Right lobe of liver (tissue), 6 donors: Measurements from ENCODE around the gene ABCC1. TPM values are rescaled to one million over a fixed set of nuclear protein-coding genes. Genes with fewer than 3 reads are reported as not detected.

Experiments
- ATAC-seq, 4 donors: fragments of 200-7000 bp; cut with Tn5 transposase; one replicate each; pipeline ENCODE4 v1.9.1; 2020; ENCODE audit warnings: mild to moderate bottlenecking in 4 of 4, moderate library complexity in 4 of 4
- DNase-seq, 3 donors: peaks; one replicate each; pipeline ENCODE4 v3.0.0-alpha.2; 2020
- H3K27ac ChIP-seq, 3 donors: fragments of 200-600 bp; one replicate each; pipeline ENCODE4 v1.8.0; 2022
- H3K27me3 ChIP-seq, 2 donors: fragments of 200-600 bp; one replicate each; pipeline ENCODE4 v1.8.0; 2022
- H3K36me3 ChIP-seq, 4 donors: fragments of 200-600 bp; sonication (generic) in 1 of 4; one replicate each; pipeline versions ENCODE4 v1.5.1 to v1.8.0; 2017 to 2022; ENCODE audit warnings: control low read depth in 1 of 4
- H3K4me1 ChIP-seq, 4 donors: fragments of 200-600 bp; sonication (generic) in 1 of 4; one replicate each; pipeline versions ENCODE4 v1.5.1 to v1.8.0; 2017 to 2022; ENCODE audit warnings: control low read depth in 1 of 4
- H3K4me3 ChIP-seq, 3 donors: fragments of 200-600 bp; one replicate each; pipeline ENCODE4 v1.8.0; 2022
- H3K9me3 ChIP-seq, 4 donors: fragments of 200-600 bp; sonication (generic) in 1 of 4; one replicate each; pipeline versions ENCODE4 v1.5.1 to v1.8.0; 2017 to 2022; ENCODE audit warnings: control low read depth in 1 of 4
- CTCF ChIP-seq, 4 donors: fragments of 200-600 bp in 3 of 4; fragments of 450-650 bp in 1 of 4; IDR thresholded peaks; one replicate each; pipeline versions ENCODE4 v1.5.1 to v1.8.0; 2016 to 2022; ENCODE audit warnings: antibody characterized with exemption in 4 of 4, mild to moderate bottlenecking in 2 of 4
- POLR2A ChIP-seq: fragments of 450-650 bp; IDR thresholded peaks from one replicate; pipeline ENCODE4 v1.6.1; 2017; ENCODE audit warnings: antibody characterized with exemption, mild to moderate bottlenecking
- WGBS: methylation state at CpG from one replicate; pipeline ENCODE4 v1.1.6; 2018; ENCODE audit warnings: low coverage, low lambda C conversion rate; ENCODE audit not compliant: insufficient coverage; ENCODE audit errors: missing lambda C conversion rate; 5-methylcytosine and 5-hydroxymethylcytosine counted together
- intact Hi-C, 2 donors: fragments of 100-400 bp; cut with DNase I; formaldehyde crosslinking; loops; one replicate each; pipeline versions ENCODE4 v1.11.2 to v1.14.1; 2022
- total RNA-seq, 6 experiments: library from RNA; depleted of rRNA in 2 of 6; stranded (reverse); fragments of >200 nt in 2 of 6; fragmentation: NEBNext Ultra II Directional in 3 of 6; extraction: Animal tissue kit (Norgen Biotek cat#: 25700) in 3 of 6; gene quantifications; one replicate each; pipeline versions ENCODE4 v1.1.0 to v1.2.4, GENCODE V29; 2016 to 2023
- donor health status: DM: no; HTN: yes; CAD: no.
- donor health status: DM: no; HTN: no; CAD: no.
- donor health status: DM: no; HTN: no; CAD: no.
- donor health status: DM: no; HTN: yes; CAD: no.
- donor health status: DM: no; HTN: yes; CAD: no.

The ABCC1 gene
- total RNA-seq, 6 experiments from 2014 or later = 1.9 to 6.7 (median 4.1) TPM

- 64% methylated on average over 1 of the region's 1 CpG for WGBS
- Histone ChIP-seq H3K4me1 (no peaks in the 10 kb centered on the region), H3K4me3 (no peak overlapping the region), H3K27me3 (no peaks in the 10 kb centered on the region), H3K36me3 (no peaks in the 10 kb centered on the region), H3K27ac (no peak overlapping the region), H3K9me3 (no peaks in the 10 kb centered on the region)
- intact Hi-C loops = no loop called here
- DNase-seq (no peak), ATAC-seq (no peak)
- TF ChIP-seq CTCF (IDR thresholded peaks at IDR 0.05) = no peak
- TF ChIP-seq POLR2A = no peak
Measured at GRCh38 chr16:16037970-16038369, 88.6 kb downstream of the ABCC1 start.

GRCh38 chr16:16038950-16039349 is 89.5 kb downstream of the ABCC1 start:
- 69% methylated on average over 6 of the region's 6 CpGs for WGBS
- no peak for TF ChIP-seq POLR2A
- TF ChIP-seq CTCF (IDR thresholded peaks at IDR 0.05) = no peak
- ATAC-seq (no peak), DNase-seq (no peak)
- no peaks in the 10 kb centered on the region for H3K4me1 ChIP-seq
- no peak overlapping the region for H3K4me3 ChIP-seq
- H3K9me3 ChIP-seq = no peaks in the 10 kb centered on the region
- no peaks in the 10 kb centered on the region for H3K36me3 ChIP-seq
- H3K27me3 ChIP-seq = no peaks in the 10 kb centered on the region
- H3K27ac ChIP-seq = no peak overlapping the region
- intact Hi-C loops = no loop called here

GRCh38 chr16:16041196-16041892 is 91.9 kb downstream of the ABCC1 start:
- Histone ChIP-seq H3K36me3 (no peaks in the 10 kb centered on the region), H3K4me1 (no peaks in the 10 kb centered on the region), H3K4me3 (no peak overlapping the region), H3K27ac (no peak overlapping the region), H3K27me3 (no peaks in the 10 kb centered on the region), H3K9me3 (no peaks in the 10 kb centered on the region)
- no peak for ATAC-seq
- 90% methylated on average over 7 of the region's 10 CpGs for WGBS
- intact Hi-C loops = no loop called here
- TF ChIP-seq CTCF (IDR thresholded peaks at IDR 0.05) = no peak
- TF ChIP-seq POLR2A = no peak
- DNase-seq = no peak

- intact Hi-C loops = no loop called here
- 94% methylated on average over 2 of the region's 2 CpGs for WGBS
- H3K27ac ChIP-seq = no peak overlapping the region
- H3K4me3 ChIP-seq = no peak overlapping the region
- no peak for DNase-seq
- H3K9me3 ChIP-seq = no peaks in the 10 kb centered on the region
- TF ChIP-seq POLR2A (no peak), CTCF (IDR thresholded peaks at IDR 0.05) (no peak)
- no peak for ATAC-seq
- no peaks in the 10 kb centered on the region for H3K4me1 ChIP-seq
- H3K36me3 ChIP-seq = no peaks in the 10 kb centered on the region
- H3K27me3 ChIP-seq = no peaks in the 10 kb centered on the region
Measured at GRCh38 chr16:16042076-16042475, 92.7 kb downstream of the ABCC1 start.
